ENCODE results near the gene INTS15. TPM values are rescaled to one million over a fixed set of nuclear protein-coding genes. Genes with fewer than 3 reads are reported as not detected.

The INTS15 gene
- total RNA-seq, 2 donors from 2014 or later, result 34.4 to 38.0 TPM

DNA sequence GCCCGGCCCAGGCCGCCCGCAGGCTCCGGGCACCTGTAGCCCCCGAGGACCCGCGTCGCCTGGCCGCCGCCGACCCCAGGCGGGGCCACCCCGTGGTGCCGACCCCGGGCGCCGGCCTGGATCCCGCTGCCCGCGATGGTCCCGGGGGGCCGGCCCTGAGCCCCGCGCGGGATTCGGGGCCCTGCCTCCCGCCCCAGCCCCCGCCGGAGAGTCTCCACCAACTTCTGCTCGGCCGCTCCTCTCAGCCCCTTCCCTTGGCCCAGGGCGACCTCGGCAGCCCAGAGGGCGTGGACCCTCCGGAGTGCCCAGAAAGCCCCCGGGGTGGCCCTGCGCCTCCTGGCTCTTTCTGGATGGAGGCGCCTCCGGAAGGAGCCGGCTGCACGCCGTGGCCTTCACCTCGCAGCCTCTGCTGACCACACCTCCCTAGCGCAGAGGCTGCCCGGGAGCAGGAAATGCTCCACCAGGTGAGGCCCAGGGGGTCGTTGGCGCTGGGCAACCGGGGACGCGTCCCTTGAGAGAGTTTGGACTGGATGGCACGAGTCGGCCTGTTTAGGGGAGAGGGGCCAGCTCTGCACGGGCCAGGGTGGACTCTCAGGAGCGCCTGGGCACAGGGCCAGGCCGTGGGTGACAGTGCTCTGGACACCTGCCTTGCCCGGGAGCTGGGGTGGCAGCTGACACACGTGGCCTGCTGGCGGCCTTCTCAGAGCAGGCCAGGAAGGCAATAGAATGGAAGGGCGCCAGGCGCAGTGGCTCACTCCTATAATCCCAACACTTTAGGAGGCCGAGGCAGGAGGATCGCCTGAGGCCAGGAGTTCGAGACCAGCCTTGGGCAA is 26.1 kb downstream of the INTS15 start:
- peak overlapping the region; percentile 58 for H3K4me3 Mint-ChIP-seq
- WGBS, 2 experiments (ENCODE audit: insufficient coverage in 1 of 2, insufficient read length in 1 of 2), result 17 to 26% methylated on average over 28 to 63 of the region's 63 CpGs

DNA sequence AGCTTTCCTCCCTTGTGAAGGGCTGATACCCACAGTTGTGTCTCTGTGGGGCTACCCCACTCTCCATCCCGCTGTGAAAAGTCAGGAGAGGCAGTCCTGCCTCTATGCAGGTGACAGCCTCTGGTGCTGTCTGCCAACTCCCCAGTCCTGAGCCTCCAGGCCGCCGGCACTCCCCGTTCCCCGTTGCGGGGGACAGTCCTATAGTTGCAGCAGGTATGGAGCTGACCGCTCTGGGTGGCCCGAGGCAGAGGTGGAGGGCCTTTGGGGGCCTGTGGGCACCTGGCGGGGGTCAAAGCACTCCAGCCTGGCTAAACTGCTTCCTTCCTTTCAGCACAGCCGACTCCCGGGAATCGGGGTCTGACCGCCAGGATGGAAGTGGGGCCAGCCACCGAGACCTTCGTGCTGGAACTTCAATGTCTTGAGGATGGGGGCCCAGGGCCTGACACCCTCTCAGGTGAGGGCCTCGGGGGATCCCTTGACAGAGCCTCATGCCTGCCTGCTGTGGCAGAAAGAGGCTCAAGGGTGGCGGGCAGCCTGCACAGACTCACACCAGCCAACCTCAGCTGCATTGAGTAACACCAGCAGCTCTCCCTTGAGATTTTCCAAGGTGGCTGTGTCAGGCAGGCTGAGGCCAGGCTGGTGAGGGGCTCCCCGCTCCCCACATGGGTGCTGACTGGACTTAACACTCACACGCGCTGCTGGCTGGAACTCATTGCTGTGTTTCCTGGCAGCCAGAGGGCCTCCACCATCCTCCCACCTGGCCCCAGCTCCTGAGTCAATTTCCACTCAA is 27.2 kb downstream of the INTS15 start:
- TF ChIP-seq, protein P1, sequence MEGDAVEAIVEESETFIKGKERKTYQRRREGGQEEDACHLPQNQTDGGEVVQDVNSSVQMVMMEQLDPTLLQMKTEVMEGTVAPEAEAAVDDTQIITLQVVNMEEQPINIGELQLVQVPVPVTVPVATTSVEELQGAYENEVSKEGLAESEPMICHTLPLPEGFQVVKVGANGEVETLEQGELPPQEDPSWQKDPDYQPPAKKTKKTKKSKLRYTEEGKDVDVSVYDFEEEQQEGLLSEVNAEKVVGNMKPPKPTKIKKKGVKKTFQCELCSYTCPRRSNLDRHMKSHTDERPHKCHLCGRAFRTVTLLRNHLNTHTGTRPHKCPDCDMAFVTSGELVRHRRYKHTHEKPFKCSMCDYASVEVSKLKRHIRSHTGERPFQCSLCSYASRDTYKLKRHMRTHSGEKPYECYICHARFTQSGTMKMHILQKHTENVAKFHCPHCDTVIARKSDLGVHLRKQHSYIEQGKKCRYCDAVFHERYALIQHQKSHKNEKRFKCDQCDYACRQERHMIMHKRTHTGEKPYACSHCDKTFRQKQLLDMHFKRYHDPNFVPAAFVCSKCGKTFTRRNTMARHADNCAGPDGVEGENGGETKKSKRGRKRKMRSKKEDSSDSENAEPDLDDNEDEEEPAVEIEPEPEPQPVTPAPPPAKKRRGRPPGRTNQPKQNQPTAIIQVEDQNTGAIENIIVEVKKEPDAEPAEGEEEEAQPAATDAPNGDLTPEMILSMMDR (conservative IDR thresholded peaks at IDR 0.05), result no peak
- Histone ChIP-seq H3K4me3 (ENCODE audit: low read length) (no peak overlapping the region), H3K9ac (ENCODE audit: extremely low read depth, low read length, poor library complexity, severe bottlenecking) (no peak overlapping the region), H3K36me3 (ENCODE audit: control insufficient read depth, insufficient read depth, low read length) (peaks cover 9% of the 10 kb centered on the region), H3K9me3 (ENCODE audit: control insufficient read depth, low read length) (no peaks in the 10 kb centered on the region), H3K27ac (ENCODE audit: low read depth, low read length) (no peak overlapping the region), H3K4me1 (ENCODE audit: control insufficient read depth, insufficient read depth, low read length) (peaks cover 7% of the 10 kb centered on the region), H3K27me3 (ENCODE audit: control insufficient read depth, insufficient read depth, low read length, poor library complexity, severe bottlenecking) (no peaks in the 10 kb centered on the region)
- H3K9me3 Mint-ChIP-seq, result peaks cover 6% of the 10 kb centered on the region
- peaks cover 15% of the 10 kb centered on the region for H3K4me1 Mint-ChIP-seq
- H3K4me3 Mint-ChIP-seq, result peak overlapping the region; percentile 58
- no peak overlapping the region for H3K27ac Mint-ChIP-seq
- WGBS, 2 experiments (ENCODE audit: insufficient coverage in 1 of 2, insufficient read length in 1 of 2), result 95 to 97% methylated on average over 18 to 20 of the region's 20 CpGs
- peaks cover 44% of the 10 kb centered on the region for H3K36me3 Mint-ChIP-seq (ENCODE audit: low read depth)
- H3K27me3 Mint-ChIP-seq (ENCODE audit: insufficient read depth), result peaks cover 4% of the 10 kb centered on the region
- DNase-seq, result no peak

More for the DNA sequence above, 26.1 kb downstream of the INTS15 start:
- TF ChIP-seq, protein P1 (conservative IDR thresholded peaks at IDR 0.05), result no peak
- H3K9me3 ChIP-seq (ENCODE audit: control insufficient read depth, low read length), result no peaks in the 10 kb centered on the region
- peak overlapping the region; percentile 13 for H3K9ac ChIP-seq (ENCODE audit: extremely low read depth, low read length, poor library complexity, severe bottlenecking)
- Mint-ChIP-seq H3K36me3 (ENCODE audit: low read depth) (peaks cover 35% of the 10 kb centered on the region), H3K27me3 (ENCODE audit: insufficient read depth) (peaks cover 4% of the 10 kb centered on the region), H3K9me3 (no peaks in the 10 kb centered on the region), H3K4me1 (peaks cover 15% of the 10 kb centered on the region), H3K27ac (no peak overlapping the region)
- H3K36me3 ChIP-seq (ENCODE audit: control insufficient read depth, insufficient read depth, low read length), result peaks cover 9% of the 10 kb centered on the region
- DNase-seq, result peak; percentile 87
- peak overlapping the region; percentile 73 for H3K4me3 ChIP-seq (ENCODE audit: low read length)
- H3K27ac ChIP-seq (ENCODE audit: low read depth, low read length), result no peak overlapping the region
- no peaks in the 10 kb centered on the region for H3K27me3 ChIP-seq (ENCODE audit: control insufficient read depth, insufficient read depth, low read length, poor library complexity, severe bottlenecking)
- peaks cover 7% of the 10 kb centered on the region for H3K4me1 ChIP-seq (ENCODE audit: control insufficient read depth, insufficient read depth, low read length)

DNA sequence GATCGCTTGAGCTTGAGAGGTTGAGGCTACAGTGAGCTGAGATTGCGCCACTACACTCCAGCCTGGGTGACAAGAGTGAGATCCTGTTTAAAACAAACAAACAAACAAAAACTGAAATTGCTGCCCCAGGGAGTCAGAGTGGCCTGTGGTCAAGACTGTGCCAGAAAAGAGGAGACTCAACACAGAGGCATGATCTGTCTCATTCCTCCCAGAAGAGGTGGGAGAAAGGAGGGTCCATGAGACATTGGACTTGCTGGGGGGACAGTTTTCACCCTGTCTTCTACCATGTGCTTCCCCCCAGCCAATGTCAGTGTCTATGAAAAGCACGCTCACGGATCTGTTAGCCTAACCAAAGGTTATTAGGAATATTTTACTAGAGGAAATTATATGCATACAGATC is 28.8 kb downstream of the INTS15 start:
- Histone ChIP-seq H3K4me3 (ENCODE audit: low read length) (no peak overlapping the region), H3K4me1 (ENCODE audit: control insufficient read depth, insufficient read depth, low read length) (peaks cover 6% of the 10 kb centered on the region), H3K36me3 (ENCODE audit: control insufficient read depth, insufficient read depth, low read length) (peaks cover 13% of the 10 kb centered on the region), H3K27me3 (ENCODE audit: control insufficient read depth, insufficient read depth, low read length, poor library complexity, severe bottlenecking) (no peaks in the 10 kb centered on the region), H3K9ac (ENCODE audit: extremely low read depth, low read length, poor library complexity, severe bottlenecking) (no peak overlapping the region), H3K27ac (ENCODE audit: low read depth, low read length) (no peak overlapping the region), H3K9me3 (ENCODE audit: control insufficient read depth, low read length) (no peaks in the 10 kb centered on the region)
- H3K4me1 Mint-ChIP-seq, result peaks cover 11% of the 10 kb centered on the region
- no peaks in the 10 kb centered on the region for H3K27me3 Mint-ChIP-seq (ENCODE audit: insufficient read depth)
- peaks cover 6% of the 10 kb centered on the region for H3K9me3 Mint-ChIP-seq
- DNase-seq, result no peak
- TF ChIP-seq, protein P1 (conservative IDR thresholded peaks at IDR 0.05), result no peak
- 79% methylated on average over 4 of the region's 4 CpGs; no CpG with 5 or more reads in 1 of the 2 experiments for WGBS, 2 experiments (ENCODE audit: insufficient coverage in 1 of 2, insufficient read length in 1 of 2)
- H3K4me3 Mint-ChIP-seq, result no peak overlapping the region
- H3K27ac Mint-ChIP-seq, result no peak overlapping the region
- peaks cover 52% of the 10 kb centered on the region for H3K36me3 Mint-ChIP-seq (ENCODE audit: low read depth)
